H9 (cell line): ENCODE measurements around the gene KCNAB1. TPM values are rescaled to one million over a fixed set of nuclear protein-coding genes. Genes with fewer than 3 reads are reported as not detected.

Experiments
- DNase-seq: peaks from one replicate; pipeline ENCODE4 v3.0.0-alpha.2; 2017
- H2AFZ ChIP-seq: one replicate; pipeline ENCODE4 v1.6.1; 2013; ENCODE audit warnings: mild to moderate bottlenecking, low read length, control low read depth, moderate library complexity
- H2AK5ac ChIP-seq: 2 replicates; pipeline ENCODE4 v1.6.1; 2013; ENCODE audit warnings: low read length, control low read depth, mixed read lengths; ENCODE audit not compliant: insufficient read length
- H2BK120ac ChIP-seq: one replicate; pipeline ENCODE4 v1.6.1; 2013; ENCODE audit warnings: low read depth, mild to moderate bottlenecking, low read length, control low read depth, inconsistent platforms; ENCODE audit not compliant: poor library complexity, severe bottlenecking
- H2BK12ac ChIP-seq: 2 replicates; pipeline ENCODE4 v1.6.1; 2013; ENCODE audit warnings: low read length, control low read depth, mixed read lengths, low read depth; ENCODE audit not compliant: insufficient read length
- H2BK15ac ChIP-seq: 2 replicates; pipeline ENCODE4 v1.6.1; 2013; ENCODE audit warnings: low read depth, low read length, control low read depth
- H2BK20ac ChIP-seq: one replicate; pipeline ENCODE4 v1.6.1; 2013; ENCODE audit warnings: low read depth, mild to moderate bottlenecking, low read length, control low read depth, inconsistent platforms; ENCODE audit not compliant: poor library complexity, severe bottlenecking
- H2BK5ac ChIP-seq: 2 replicates; pipeline ENCODE4 v1.6.1; 2013; ENCODE audit warnings: low read length, control low read depth, mixed read lengths; ENCODE audit not compliant: insufficient read length
- H3K14ac ChIP-seq: 2 replicates; pipeline ENCODE4 v1.6.1; 2013; ENCODE audit warnings: low read length, control low read depth; ENCODE audit not compliant: insufficient read depth
- H3K18ac ChIP-seq: 2 replicates; pipeline ENCODE4 v1.6.1; 2013; ENCODE audit warnings: low read depth, mild to moderate bottlenecking, mixed read lengths, low read length, control low read depth; ENCODE audit not compliant: insufficient read length
- H3K23ac ChIP-seq: 2 replicates; pipeline ENCODE4 v1.6.1; 2013; ENCODE audit warnings: low read length, control low read depth, mixed read lengths, low read depth; ENCODE audit not compliant: insufficient read length
- H3K23me2 ChIP-seq: 2 replicates; pipeline ENCODE4 v1.6.1; 2013; ENCODE audit warnings: low read depth, mild to moderate bottlenecking, mixed read lengths, low read length, control low read depth; ENCODE audit not compliant: insufficient read length, poor library complexity, severe bottlenecking
- H3K27ac ChIP-seq: 2 replicates; pipeline ENCODE4 v1.5.1; 2013; ENCODE audit warnings: low read length, control low read depth, mixed read lengths, low read depth; ENCODE audit not compliant: insufficient read length
- H3K27me3 ChIP-seq: 2 replicates; pipeline ENCODE4 v1.6.1; 2013; ENCODE audit warnings: low read length, control low read depth, inconsistent platforms; ENCODE audit not compliant: insufficient read depth
- H3K4ac ChIP-seq: 2 replicates; pipeline ENCODE4 v1.6.1; 2013; ENCODE audit warnings: low read depth, mild to moderate bottlenecking, control low read depth, inconsistent platforms, low read length, moderate library complexity
- H3K4me1 ChIP-seq: 2 replicates; pipeline ENCODE4 v1.6.1; 2013; ENCODE audit warnings: low read length, control low read depth, inconsistent platforms; ENCODE audit not compliant: insufficient read depth
- H3K4me2 ChIP-seq: 2 replicates; pipeline ENCODE4 v1.6.1; 2013; ENCODE audit warnings: low read length, control low read depth, mixed read lengths; ENCODE audit not compliant: insufficient read length, insufficient read depth
- H3K56ac ChIP-seq: 2 replicates; pipeline ENCODE4 v1.6.1; 2013; ENCODE audit warnings: low read depth, mild to moderate bottlenecking, mixed read lengths, low read length, control low read depth; ENCODE audit not compliant: insufficient read length
- H3K79me1 ChIP-seq: 2 replicates; pipeline ENCODE4 v1.6.1; 2013; ENCODE audit warnings: low read depth, mild to moderate bottlenecking, moderate library complexity, low read length, control low read depth, inconsistent platforms; ENCODE audit not compliant: insufficient read depth, poor library complexity, severe bottlenecking
- H3K79me2 ChIP-seq: 2 replicates; pipeline ENCODE4 v1.6.1; 2013; ENCODE audit warnings: low read length, control low read depth, inconsistent platforms; ENCODE audit not compliant: insufficient read depth
- H3K9ac ChIP-seq: 2 replicates; pipeline ENCODE4 v1.6.1; 2013; ENCODE audit warnings: low read length, control low read depth, mixed read lengths; ENCODE audit not compliant: insufficient read length; ENCODE audit errors: extremely low read depth
- H3K9me3 ChIP-seq: one replicate; pipeline ENCODE4 v1.6.1; 2013; ENCODE audit warnings: low read depth, low read length, inconsistent platforms; ENCODE audit not compliant: control insufficient read depth
- H3T11ph ChIP-seq: one replicate; pipeline ENCODE4 v1.6.1; 2013; ENCODE audit warnings: mild to moderate bottlenecking, low read length, control low read depth, inconsistent platforms
- H4K20me1 ChIP-seq: one replicate; pipeline ENCODE4 v1.6.1; 2013; ENCODE audit not compliant: control insufficient read depth, insufficient read length, insufficient read depth
- H4K5ac ChIP-seq: 2 replicates; pipeline ENCODE4 v1.6.1; 2013; ENCODE audit warnings: low read depth, mild to moderate bottlenecking, mixed read lengths, low read length, control low read depth; ENCODE audit not compliant: insufficient read length
- H4K8ac ChIP-seq: replicated peaks from 2 replicates; pipeline ENCODE4 v1.6.1; 2013; ENCODE audit warnings: low read length, control low read depth, mixed read lengths, low read depth; ENCODE audit not compliant: insufficient read length
- H4K91ac ChIP-seq: 2 replicates; pipeline ENCODE4 v1.6.1; 2013; ENCODE audit warnings: low read depth, mild to moderate bottlenecking, moderate library complexity, mixed read lengths, low read length, control low read depth; ENCODE audit not compliant: insufficient read length
- H3K27ac Mint-ChIP-seq, 3 experiments: 2 replicates in 2 of 3; 3 replicates in 1 of 3; pipeline ENCODE4 v1.8.0; 2020 to 2021; ENCODE audit warnings: mixed read lengths in 3 of 3, mild to moderate bottlenecking in 1 of 3, moderate library complexity in 1 of 3
- H3K27me3 Mint-ChIP-seq: 2 replicates; pipeline ENCODE4 v1.8.0; 2021; ENCODE audit warnings: low read depth, mild to moderate bottlenecking, moderate library complexity, mixed read lengths
- H3K36me3 Mint-ChIP-seq, 3 experiments: 2 replicates in 2 of 3; 3 replicates in 1 of 3; pipeline ENCODE4 v1.8.0; 2020 to 2021; ENCODE audit warnings: low read depth in 3 of 3, mixed read lengths in 3 of 3; ENCODE audit not compliant: insufficient read depth in 1 of 3
- H3K4me1 Mint-ChIP-seq, 2 experiments: 2 replicates each; pipeline ENCODE4 v1.8.0; 2020; ENCODE audit warnings: mixed read lengths in 2 of 2
- H3K4me3 Mint-ChIP-seq, 2 experiments: 2 replicates in 1 of 2; 3 replicates in 1 of 2; pipeline ENCODE4 v1.8.0; 2020 to 2021; ENCODE audit warnings: mild to moderate bottlenecking in 2 of 2, mixed read lengths in 2 of 2, moderate library complexity in 1 of 2
- H3K9me3 Mint-ChIP-seq, 2 experiments: 2 replicates in 1 of 2; 3 replicates in 1 of 2; pipeline ENCODE4 v1.8.0; 2020; ENCODE audit warnings: mild to moderate bottlenecking in 2 of 2, mixed read lengths in 2 of 2, moderate library complexity in 1 of 2
- WGBS: extraction: QIAGEN DNeasy Blood & Tissue Kit; methylation state at CpG from one replicate; pipeline ENCODE4 v1.1.7; 2013; ENCODE audit warnings: missing lambda C conversion rate, low lambda C conversion rate, mixed read lengths; ENCODE audit not compliant: insufficient read length; ENCODE audit errors: extremely low coverage; 5-methylcytosine and 5-hydroxymethylcytosine counted together
- total RNA-seq: library from RNA; stranded (reverse); gene quantifications from 2 replicates; pipeline ENCODE4 v1.2.1, GENCODE V29; 2021
- TF ChIP-seq, protein P1 (sequence below): fragments of 200-600 bp; sonication (generic); conservative IDR thresholded peaks from 3 replicates; pipeline ENCODE4 v1.8.0; 2021; ENCODE audit warnings: antibody characterized with exemption, mild to moderate bottlenecking

The KCNAB1 gene
- total RNA-seq, 1 experiment from 2014 or later: 3.7 TPM

DNA sequence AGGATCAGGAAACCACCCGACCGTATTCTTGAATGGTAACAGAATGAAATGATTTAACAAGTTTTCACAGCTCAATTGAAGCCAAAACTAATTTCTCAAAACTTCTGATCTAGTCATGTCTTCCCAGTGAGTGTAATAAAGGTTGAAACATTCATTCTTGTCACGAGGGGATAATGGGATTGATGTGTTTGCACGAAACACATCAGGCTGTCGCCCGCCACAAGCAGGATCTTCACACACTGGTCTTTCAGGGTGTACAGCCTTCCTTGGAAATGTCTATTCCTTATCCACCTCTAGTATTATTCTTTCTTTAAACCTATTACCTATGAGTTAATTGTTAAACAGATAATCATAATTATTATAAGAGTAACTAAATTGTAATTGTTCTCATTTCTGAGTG, 94.3 kb downstream of the KCNAB1 start:
- H3K79me1 ChIP-seq: no peaks in the 10 kb centered on the region
- no peak overlapping the region for H2BK12ac ChIP-seq

More for the DNA sequence above, 94.3 kb downstream of the KCNAB1 start:
- no peak overlapping the region for H2BK5ac ChIP-seq
- no peaks in the 10 kb centered on the region for H3K9me3 ChIP-seq
- H4K20me1 ChIP-seq: no peaks in the 10 kb centered on the region
- H2BK120ac ChIP-seq: no peak overlapping the region
- H3K14ac ChIP-seq: no peak overlapping the region
- H3K9me3 Mint-ChIP-seq: peaks cover 0 to 3% of the 10 kb centered on the region in 2 experiments; a peak in 1 of 5 replicates
- H3K27ac ChIP-seq: no peak overlapping the region
- H3K18ac ChIP-seq: no peak overlapping the region
- H4K91ac ChIP-seq: no peak overlapping the region
- H3K4me2 ChIP-seq: no peak overlapping the region
- H3K4ac ChIP-seq: no peak overlapping the region
- no peak overlapping the region for H3K4me3 Mint-ChIP-seq
- H3K79me2 ChIP-seq: no peaks in the 10 kb centered on the region
- DNase-seq: no peak
- H4K5ac ChIP-seq: no peak overlapping the region
- no peak overlapping the region for H3K23ac ChIP-seq
- H3K56ac ChIP-seq: no peak overlapping the region
- H2BK15ac ChIP-seq: no peak overlapping the region
- H3K4me1 Mint-ChIP-seq: peaks cover 10 to 11% of the 10 kb centered on the region in 2 experiments
- no peaks in the 10 kb centered on the region for H3K27me3 ChIP-seq
- no peak overlapping the region for H2AFZ ChIP-seq
- H4K8ac ChIP-seq: no peak overlapping the region
- H3K9ac ChIP-seq: no peak overlapping the region
- H3K23me2 ChIP-seq: no peaks in the 10 kb centered on the region
- WGBS: no CpG with 5 or more reads among the region's 6 CpGs
- no peak overlapping the region for H3K27ac Mint-ChIP-seq
- H2BK20ac ChIP-seq: no peak overlapping the region
- TF ChIP-seq, protein P1, sequence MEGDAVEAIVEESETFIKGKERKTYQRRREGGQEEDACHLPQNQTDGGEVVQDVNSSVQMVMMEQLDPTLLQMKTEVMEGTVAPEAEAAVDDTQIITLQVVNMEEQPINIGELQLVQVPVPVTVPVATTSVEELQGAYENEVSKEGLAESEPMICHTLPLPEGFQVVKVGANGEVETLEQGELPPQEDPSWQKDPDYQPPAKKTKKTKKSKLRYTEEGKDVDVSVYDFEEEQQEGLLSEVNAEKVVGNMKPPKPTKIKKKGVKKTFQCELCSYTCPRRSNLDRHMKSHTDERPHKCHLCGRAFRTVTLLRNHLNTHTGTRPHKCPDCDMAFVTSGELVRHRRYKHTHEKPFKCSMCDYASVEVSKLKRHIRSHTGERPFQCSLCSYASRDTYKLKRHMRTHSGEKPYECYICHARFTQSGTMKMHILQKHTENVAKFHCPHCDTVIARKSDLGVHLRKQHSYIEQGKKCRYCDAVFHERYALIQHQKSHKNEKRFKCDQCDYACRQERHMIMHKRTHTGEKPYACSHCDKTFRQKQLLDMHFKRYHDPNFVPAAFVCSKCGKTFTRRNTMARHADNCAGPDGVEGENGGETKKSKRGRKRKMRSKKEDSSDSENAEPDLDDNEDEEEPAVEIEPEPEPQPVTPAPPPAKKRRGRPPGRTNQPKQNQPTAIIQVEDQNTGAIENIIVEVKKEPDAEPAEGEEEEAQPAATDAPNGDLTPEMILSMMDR: no peak
- no peaks in the 10 kb centered on the region for H3K36me3 Mint-ChIP-seq
- no peaks in the 10 kb centered on the region; the same call in 1 of the 2 replicates for H3K27me3 Mint-ChIP-seq
- no peaks in the 10 kb centered on the region for H3K4me1 ChIP-seq
- H2AK5ac ChIP-seq: no peak overlapping the region
- no peak overlapping the region for H3T11ph ChIP-seq
